Activated T-cell treated with anti-CD3 and anti-CD28 coated beads, Interleukin-2, amount 50 U/mL, for 72 hours (primary cell): ENCODE data around the gene TPP1. TPM values are rescaled to one million over a fixed set of nuclear protein-coding genes. Genes with fewer than 3 reads are reported as not detected.

Source experiments
- ATAC-seq, 2 donors: fragments of 150-1000 bp; cut with Tn5 transposase; replicated peaks in 1 of 2; 2 replicates each; pipeline ENCODE4 v1.10.0; 2021; ENCODE audit warnings: moderate library complexity in 2 of 2, mild to moderate bottlenecking in 1 of 2
- DNase-seq, 2 donors: peaks; one replicate each; pipeline ENCODE4 v3.0.0; 2021 to 2022; ENCODE audit warnings: mixed read lengths in 1 of 2
- H3K27ac Mint-ChIP-seq: one replicate; pipeline ENCODE4 v1.8.0; 2022; ENCODE audit warnings: mild to moderate bottlenecking, moderate library complexity, mixed read lengths
- H3K27me3 Mint-ChIP-seq: one replicate; pipeline ENCODE4 v1.8.0; 2022; ENCODE audit warnings: low read depth, mixed read lengths
- H3K36me3 Mint-ChIP-seq, 2 donors: one replicate each; pipeline ENCODE4 v1.8.0; 2022; ENCODE audit warnings: mixed read lengths in 2 of 2, mild to moderate bottlenecking in 1 of 2; ENCODE audit not compliant: insufficient read depth in 2 of 2
- H3K4me1 Mint-ChIP-seq: one replicate; pipeline ENCODE4 v1.8.0; 2022; ENCODE audit warnings: low read depth, mixed read lengths
- H3K4me3 Mint-ChIP-seq, 2 donors: one replicate each; pipeline ENCODE4 v1.8.0; 2022; ENCODE audit warnings: mild to moderate bottlenecking in 2 of 2, mixed read lengths in 2 of 2, moderate library complexity in 2 of 2
- H3K9me3 Mint-ChIP-seq, 2 donors: one replicate each; pipeline ENCODE4 v1.8.0; 2022; ENCODE audit warnings: mixed read lengths in 2 of 2
- total RNA-seq, 2 donors: library from RNA; stranded (reverse); gene quantifications; one replicate each; pipeline ENCODE4 v1.2.3, GENCODE V29; 2022

Gene TPP1
- total RNA-seq, 2 donors from 2014 or later = 56.0 to 62.1 TPM

- ATAC-seq = peak; percentile 64 to 68
- H3K4me1 Mint-ChIP-seq = no peaks in the 10 kb centered on the region
- H3K36me3 Mint-ChIP-seq = peaks cover 0 to 3% of the 10 kb centered on the region in 2 donors
- H3K9me3 Mint-ChIP-seq = no peaks in the 10 kb centered on the region
- peaks cover 15% of the 10 kb centered on the region for H3K27me3 Mint-ChIP-seq
- H3K27ac Mint-ChIP-seq = no peak overlapping the region
- DNase-seq = peak; percentile 43 to 45
- no peak overlapping the region for H3K4me3 Mint-ChIP-seq
These were observed 36.0 kb upstream of the TPP1 start for GRCh38 chr11:6655020-6655789.

GRCh38 chr11:6654281-6655019, 35.2 kb upstream of the TPP1 start:
- ATAC-seq (peak; percentile 20 to 23), DNase-seq (no peak)
- no peak overlapping the region for H3K4me3 Mint-ChIP-seq
- H3K27ac Mint-ChIP-seq = no peak overlapping the region
- H3K27me3 Mint-ChIP-seq = peaks cover 15% of the 10 kb centered on the region
- no peaks in the 10 kb centered on the region for H3K9me3 Mint-ChIP-seq
- H3K36me3 Mint-ChIP-seq = peaks cover 0 to 3% of the 10 kb centered on the region in 2 donors
- H3K4me1 Mint-ChIP-seq = no peaks in the 10 kb centered on the region

- no peak overlapping the region for H3K4me3 Mint-ChIP-seq
- H3K27me3 Mint-ChIP-seq = peaks cover 15% of the 10 kb centered on the region
- H3K36me3 Mint-ChIP-seq = peaks cover 0 to 3% of the 10 kb centered on the region in 2 donors
- H3K9me3 Mint-ChIP-seq = no peaks in the 10 kb centered on the region
- DNase-seq = no peak
- ATAC-seq = no peak
- no peaks in the 10 kb centered on the region for H3K4me1 Mint-ChIP-seq
- H3K27ac Mint-ChIP-seq = no peak overlapping the region
These were observed 34.4 kb upstream of the TPP1 start for GRCh38 chr11:6653656-6654055.

GRCh38 chr11:6653097-6653496, 33.9 kb upstream of the TPP1 start:
- no peaks in the 10 kb centered on the region for H3K9me3 Mint-ChIP-seq
- H3K4me3 Mint-ChIP-seq = no peak overlapping the region
- H3K4me1 Mint-ChIP-seq = no peaks in the 10 kb centered on the region
- peaks cover 0 to 3% of the 10 kb centered on the region in 2 donors for H3K36me3 Mint-ChIP-seq
- peaks cover 15% of the 10 kb centered on the region for H3K27me3 Mint-ChIP-seq
- no peak for DNase-seq
- ATAC-seq = no peak
- H3K27ac Mint-ChIP-seq = no peak overlapping the region

GRCh38 chr11:6652182-6652581, 33.0 kb upstream of the TPP1 start:
- H3K36me3 Mint-ChIP-seq = peaks cover 0 to 3% of the 10 kb centered on the region in 2 donors
- peaks cover 14% of the 10 kb centered on the region for H3K27me3 Mint-ChIP-seq
- DNase-seq (no peak), ATAC-seq (no peak)
- no peaks in the 10 kb centered on the region for H3K4me1 Mint-ChIP-seq
- no peak overlapping the region for H3K27ac Mint-ChIP-seq
- H3K9me3 Mint-ChIP-seq = no peaks in the 10 kb centered on the region
- no peak overlapping the region for H3K4me3 Mint-ChIP-seq

GRCh38 chr11:6650980-6651379, 31.8 kb upstream of the TPP1 start:
- H3K27me3 Mint-ChIP-seq = peaks cover 2% of the 10 kb centered on the region
- no peaks in the 10 kb centered on the region for H3K9me3 Mint-ChIP-seq
- H3K27ac Mint-ChIP-seq = no peak overlapping the region
- H3K36me3 Mint-ChIP-seq = peaks cover 0 to under 1% of the 10 kb centered on the region in 2 donors
- peak in 1 of 2 donors; percentile 61 for DNase-seq
- H3K4me1 Mint-ChIP-seq = no peaks in the 10 kb centered on the region
- H3K4me3 Mint-ChIP-seq = no peak overlapping the region
- ATAC-seq = peak; percentile 62 to 77

GRCh38 chr11:6650104-6650503, 30.9 kb upstream of the TPP1 start:
- no peak for DNase-seq
- Mint-ChIP-seq H3K9me3 (no peaks in the 10 kb centered on the region), H3K4me3 (no peak overlapping the region), H3K4me1 (no peaks in the 10 kb centered on the region), H3K36me3 (no peaks in the 10 kb centered on the region), H3K27ac (no peak overlapping the region), H3K27me3 (no peaks in the 10 kb centered on the region)
- no peak for ATAC-seq

- no peak overlapping the region for H3K4me3 Mint-ChIP-seq
- H3K9me3 Mint-ChIP-seq = no peaks in the 10 kb centered on the region
- H3K27me3 Mint-ChIP-seq = no peaks in the 10 kb centered on the region
- H3K27ac Mint-ChIP-seq = no peak overlapping the region
- no peak for DNase-seq
- H3K36me3 Mint-ChIP-seq = no peaks in the 10 kb centered on the region
- H3K4me1 Mint-ChIP-seq = no peaks in the 10 kb centered on the region
- ATAC-seq = no peak
These were observed 29.3 kb upstream of the TPP1 start for GRCh38 chr11:6648501-6648900.

GRCh38 chr11:6647836-6648235, 28.6 kb upstream of the TPP1 start:
- DNase-seq (no peak), ATAC-seq (no peak)
- H3K4me3 Mint-ChIP-seq = no peak overlapping the region
- no peak overlapping the region for H3K27ac Mint-ChIP-seq
- no peaks in the 10 kb centered on the region for H3K9me3 Mint-ChIP-seq
- H3K36me3 Mint-ChIP-seq = no peaks in the 10 kb centered on the region
- no peaks in the 10 kb centered on the region for H3K27me3 Mint-ChIP-seq
- no peaks in the 10 kb centered on the region for H3K4me1 Mint-ChIP-seq

- no peaks in the 10 kb centered on the region for H3K4me1 Mint-ChIP-seq
- no peaks in the 10 kb centered on the region for H3K27me3 Mint-ChIP-seq
- H3K4me3 Mint-ChIP-seq = no peak overlapping the region
- DNase-seq (peak; percentile 40 to 58), ATAC-seq (peak; percentile 51 to 65)
- H3K36me3 Mint-ChIP-seq = no peaks in the 10 kb centered on the region
- H3K9me3 Mint-ChIP-seq = no peaks in the 10 kb centered on the region
- H3K27ac Mint-ChIP-seq = no peak overlapping the region
These were observed 27.9 kb upstream of the TPP1 start for GRCh38 chr11:6646918-6647679.

- no peaks in the 10 kb centered on the region for H3K9me3 Mint-ChIP-seq
- H3K36me3 Mint-ChIP-seq = no peaks in the 10 kb centered on the region
- H3K27me3 Mint-ChIP-seq = no peaks in the 10 kb centered on the region
- no peak overlapping the region for H3K27ac Mint-ChIP-seq
- no peak overlapping the region for H3K4me3 Mint-ChIP-seq
- H3K4me1 Mint-ChIP-seq = no peaks in the 10 kb centered on the region
- ATAC-seq = peak in 1 of 2 donors; percentile 8
- peak in 1 of 2 donors; percentile 33 for DNase-seq
These were observed 27.3 kb upstream of the TPP1 start for GRCh38 chr11:6646576-6646917.

- Mint-ChIP-seq H3K4me3 (no peak overlapping the region), H3K9me3 (no peaks in the 10 kb centered on the region), H3K36me3 (no peaks in the 10 kb centered on the region), H3K27ac (no peak overlapping the region), H3K27me3 (no peaks in the 10 kb centered on the region), H3K4me1 (no peaks in the 10 kb centered on the region)
- DNase-seq (no peak), ATAC-seq (no peak)
These were observed 26.8 kb upstream of the TPP1 start for GRCh38 chr11:6646071-6646470.

- no peaks in the 10 kb centered on the region for H3K27me3 Mint-ChIP-seq
- H3K9me3 Mint-ChIP-seq = no peaks in the 10 kb centered on the region
- no peaks in the 10 kb centered on the region for H3K36me3 Mint-ChIP-seq
- ATAC-seq (no peak), DNase-seq (peak in 1 of 2 donors; percentile 15)
- peaks cover 5% of the 10 kb centered on the region for H3K4me1 Mint-ChIP-seq
- no peak overlapping the region for H3K4me3 Mint-ChIP-seq
- no peak overlapping the region for H3K27ac Mint-ChIP-seq
These were observed 23.7 kb upstream of the TPP1 start for GRCh38 chr11:6642957-6643356.
